Transverse colon (tissue), 4 donors: Measurements from ENCODE around the gene CFAP46.

ENCODE experiments used
- EP300 ChIP-seq: sonication (generic); formaldehyde crosslinking; IDR thresholded peaks from one replicate; pipeline ENCODE4 v1.6.1; 2017; ENCODE audit warnings: antibody characterized with exemption, low read depth
- POLR2A ChIP-seq: fragments of 450-650 bp; IDR thresholded peaks from one replicate; pipeline ENCODE4 v1.6.1; 2016; ENCODE audit warnings: antibody characterized with exemption, mild to moderate bottlenecking, moderate library complexity
- POLR2AphosphoS5 ChIP-seq, 3 donors: sonication (generic); formaldehyde crosslinking; IDR thresholded peaks; one replicate each; pipeline ENCODE4 v1.6.1; 2016; ENCODE audit warnings: antibody characterized with exemption in 3 of 3
- TF ChIP-seq, protein P1 (sequence below), 5 experiments: fragments of 200-600 bp in 3 of 5; fragments of 450-650 bp in 2 of 5; sonication (generic) in 3 of 5; IDR thresholded peaks; 1 replicate in 2 of 5; 2 replicates in 3 of 5; pipeline ENCODE4 v1.5.1; 2016 to 2017; ENCODE audit warnings: antibody characterized with exemption in 5 of 5, inconsistent platforms in 3 of 5, mild to moderate bottlenecking in 2 of 5, moderate library complexity in 1 of 5

DNA sequence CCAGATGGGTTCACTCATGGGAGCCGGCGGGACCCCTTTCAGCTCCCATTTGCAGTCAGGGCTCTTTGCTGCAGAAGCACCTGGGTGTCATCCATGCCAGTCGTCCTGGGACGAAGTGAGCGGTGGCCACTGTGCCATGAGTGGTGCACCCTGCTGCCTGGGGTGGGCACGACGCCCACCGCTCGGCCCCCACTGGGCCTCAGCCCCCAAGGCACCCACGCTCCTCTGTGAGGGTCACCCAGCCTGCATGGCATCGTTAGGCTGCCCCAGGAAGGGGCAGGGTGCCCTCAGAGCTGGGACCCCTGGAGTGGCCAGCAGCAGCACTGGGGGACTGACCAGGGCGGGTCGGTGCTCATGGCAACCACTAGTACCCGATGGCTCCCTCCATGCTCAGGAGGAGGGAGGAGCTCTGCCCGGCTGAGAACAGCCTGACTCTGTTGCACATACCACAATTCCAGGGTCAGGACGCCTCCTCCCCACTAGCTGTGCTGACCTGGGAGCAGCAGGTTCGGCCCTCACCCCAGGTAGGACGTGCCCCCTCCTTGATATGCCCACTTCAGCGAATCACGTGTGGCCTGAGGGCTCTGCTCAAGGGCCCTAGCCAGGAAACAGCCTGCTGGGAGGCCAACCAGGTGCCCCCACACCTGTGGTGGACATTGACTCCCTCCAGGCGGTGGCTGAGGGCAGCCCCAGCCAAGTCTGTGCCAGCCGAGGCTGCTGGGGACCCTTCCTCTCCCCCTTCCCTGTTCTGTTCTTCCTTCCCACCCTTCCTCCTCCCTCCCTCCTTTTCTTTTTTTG is 28.5 kb upstream of the CFAP46 start:
- TF ChIP-seq, protein P1, sequence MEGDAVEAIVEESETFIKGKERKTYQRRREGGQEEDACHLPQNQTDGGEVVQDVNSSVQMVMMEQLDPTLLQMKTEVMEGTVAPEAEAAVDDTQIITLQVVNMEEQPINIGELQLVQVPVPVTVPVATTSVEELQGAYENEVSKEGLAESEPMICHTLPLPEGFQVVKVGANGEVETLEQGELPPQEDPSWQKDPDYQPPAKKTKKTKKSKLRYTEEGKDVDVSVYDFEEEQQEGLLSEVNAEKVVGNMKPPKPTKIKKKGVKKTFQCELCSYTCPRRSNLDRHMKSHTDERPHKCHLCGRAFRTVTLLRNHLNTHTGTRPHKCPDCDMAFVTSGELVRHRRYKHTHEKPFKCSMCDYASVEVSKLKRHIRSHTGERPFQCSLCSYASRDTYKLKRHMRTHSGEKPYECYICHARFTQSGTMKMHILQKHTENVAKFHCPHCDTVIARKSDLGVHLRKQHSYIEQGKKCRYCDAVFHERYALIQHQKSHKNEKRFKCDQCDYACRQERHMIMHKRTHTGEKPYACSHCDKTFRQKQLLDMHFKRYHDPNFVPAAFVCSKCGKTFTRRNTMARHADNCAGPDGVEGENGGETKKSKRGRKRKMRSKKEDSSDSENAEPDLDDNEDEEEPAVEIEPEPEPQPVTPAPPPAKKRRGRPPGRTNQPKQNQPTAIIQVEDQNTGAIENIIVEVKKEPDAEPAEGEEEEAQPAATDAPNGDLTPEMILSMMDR (IDR thresholded peaks at IDR 0.05), result no peak
- no peak for TF ChIP-seq POLR2AphosphoS5 (IDR thresholded peaks at IDR 0.05)
- TF ChIP-seq POLR2A, result no peak
- no peak for TF ChIP-seq EP300
